K562 (cell line): Measurements from ENCODE around the gene SOBP. TPM values are rescaled to one million over a fixed set of nuclear protein-coding genes. Genes with fewer than 3 reads are reported as not detected.

Experiments used
- ATAC-seq: fragments of 200-7000 bp; cut with Tn5 transposase; 3 replicates; pipeline ENCODE4 v1.9.1; 2020; ENCODE audit warnings: moderate library complexity
- BruUV-seq: library from RNA; stranded (reverse); fragments of 400-500 nt; replicated peaks from 2 replicates; lab custom pipeline; 2021; lab: Mats Ljungman, UMichigan
- CTCF ChIA-PET: fragments of 300-600 bp; formaldehyde crosslinking; extraction: SDS; loops from one replicate; lab custom pipeline; 2021; ENCODE audit warnings: low intra/inter-chr PET ratio; lab: Yijun Ruan, JAX
- POLR2A ChIA-PET: fragments of 300-600, 350-650 bp; sonication (Branson Sonifier 250); formaldehyde crosslinking; extraction: SDS; loops from one replicate; lab custom pipeline; 2021; ENCODE audit warnings: antibody characterized with exemption, inconsistent platforms; lab: Yijun Ruan, JAX
- DNase-seq, 4 experiments: peaks; one replicate each; pipeline versions ENCODE4 v3.0.0 to v3.0.0-alpha.2; 2011 to 2018; ENCODE audit warnings: low spot score in 3 of 4, mixed read lengths in 3 of 4; ENCODE audit errors: extremely low read depth in 1 of 4
- FAIRE-seq: peaks from 2 replicates; lab custom pipeline; 2011; peaks lifted over from hg19 to GRCh38; lab: Jason Lieb, UNC
- H2AFZ ChIP-seq: 2 replicates; pipeline ENCODE4 v1.6.0; 2011; ENCODE audit warnings: low read depth, low read length, control low read depth, inconsistent platforms
- H3K27ac ChIP-seq: fragments of 200-600 bp; 3 replicates; pipeline ENCODE4 v1.8.0; 2011; ENCODE audit warnings: low read depth, mild to moderate bottlenecking, control low read depth, inconsistent platforms, low read length, moderate library complexity, mixed read lengths; ENCODE audit errors: extremely low read depth
- H3K27me3 ChIP-seq, 2 experiments: fragments of 300-600 bp in 1 of 2; 2 replicates in 1 of 2; 3 replicates in 1 of 2; pipeline versions ENCODE4 v1.6.0 to v1.8.0; 2011; ENCODE audit warnings: inconsistent platforms in 2 of 2, low read length in 2 of 2, mild to moderate bottlenecking in 1 of 2, mixed read lengths in 1 of 2, moderate library complexity in 1 of 2; ENCODE audit not compliant: control insufficient read depth in 2 of 2, insufficient read depth in 2 of 2
- H3K36me3 ChIP-seq: fragments of 300-600 bp; 3 replicates; pipeline ENCODE4 v1.8.0; 2011; ENCODE audit warnings: mild to moderate bottlenecking, low read length, inconsistent platforms; ENCODE audit not compliant: control insufficient read depth, insufficient read depth
- H3K4me1 ChIP-seq, 2 experiments: fragments of 200-600 bp in 1 of 2; replicated peaks in 1 of 2; 2 replicates in 1 of 2; 3 replicates in 1 of 2; pipeline versions ENCODE4 v1.5.1 to v1.8.0; 2011; ENCODE audit warnings: inconsistent platforms in 2 of 2, low read length in 2 of 2, mild to moderate bottlenecking in 1 of 2, mixed read lengths in 1 of 2, moderate library complexity in 1 of 2; ENCODE audit not compliant: control insufficient read depth in 2 of 2, insufficient read depth in 2 of 2
- H3K4me2 ChIP-seq: 2 replicates; pipeline ENCODE4 v1.6.1; 2011; ENCODE audit warnings: low read length, control low read depth, inconsistent platforms, mixed read lengths; ENCODE audit not compliant: insufficient read depth
- H3K4me3 ChIP-seq: fragments of 200-600 bp; sonication (generic), shearing (Covaris generic); 2 replicates; pipeline ENCODE4 v1.5.1; 2016; ENCODE audit warnings: control low read depth, inconsistent platforms
- H3K79me2 ChIP-seq: fragments of 200-600 bp; 3 replicates; pipeline ENCODE4 v1.8.0; 2011; ENCODE audit warnings: low read length, inconsistent platforms; ENCODE audit not compliant: control insufficient read depth, insufficient read depth
- H3K9ac ChIP-seq, 2 experiments: 2 replicates each; pipeline versions ENCODE4 v1.6.0 to v1.6.1; 2011; ENCODE audit warnings: low read depth in 2 of 2, low read length in 2 of 2, control low read depth in 1 of 2, inconsistent platforms in 1 of 2, mild to moderate bottlenecking in 1 of 2, mixed read lengths in 1 of 2; ENCODE audit not compliant: insufficient read depth in 1 of 2
- H3K9me1 ChIP-seq: one replicate; pipeline ENCODE4 v1.6.0; 2011; ENCODE audit warnings: inconsistent platforms, mild to moderate bottlenecking, low read length, moderate library complexity; ENCODE audit not compliant: control insufficient read depth, insufficient read depth
- H3K9me3 ChIP-seq: replicated peaks from 2 replicates; pipeline ENCODE4 v1.5.1; 2011; ENCODE audit warnings: low read depth, low read length, inconsistent platforms; ENCODE audit not compliant: control insufficient read depth, insufficient read depth
- H4K20me1 ChIP-seq: replicated peaks from 2 replicates; pipeline ENCODE4 v1.6.1; 2011; ENCODE audit warnings: low read length, inconsistent platforms, mixed read lengths; ENCODE audit not compliant: control insufficient read depth, insufficient read depth
- CBFA2T2 ChIP-seq: fragments of 450-650 bp; conservative IDR thresholded peaks from 2 replicates; pipeline ENCODE4 v1.6.1; 2017; ENCODE audit warnings: mild to moderate bottlenecking
- GABPA ChIP-seq: fragments of 200-800 bp; sonication (Bioruptor generic); conservative IDR thresholded peaks from 2 replicates; pipeline ENCODE4 v1.6.1; 2016; ENCODE audit warnings: low read depth, missing genetic modification characterization, missing compliant biosample characterization
- HIVEP1 ChIP-seq: fragments of 250-450 bp; sonication (Bioruptor Pico); IDR thresholded peaks from 2 replicates; pipeline ENCODE4 v1.4.0; 2020; ENCODE audit warnings: mild to moderate bottlenecking
- IRF2 ChIP-seq: sonication (generic); formaldehyde crosslinking; IDR thresholded peaks from 2 replicates; pipeline ENCODE4 v1.8.1; 2022; ENCODE audit warnings: mild to moderate bottlenecking, missing genetic modification reagents
- MEF2A ChIP-seq: IDR thresholded peaks from 2 replicates; pipeline ENCODE4 v1.6.1; 2011; ENCODE audit warnings: low read depth, mild to moderate bottlenecking, low read length, moderate library complexity; ENCODE audit not compliant: control insufficient read depth
- RAD51 ChIP-seq: fragments of 450-650 bp; IDR thresholded peaks from 2 replicates; pipeline ENCODE4 v1.7.1; 2016; ENCODE audit warnings: low read depth, mild to moderate bottlenecking, borderline replicate concordance
- TAF9B ChIP-seq: fragments of 450-650 bp; IDR thresholded peaks from 2 replicates; pipeline ENCODE4 v1.6.1; 2018; ENCODE audit warnings: mild to moderate bottlenecking; ENCODE audit not compliant: partially characterized antibody
- TFAP4 ChIP-seq: sonication (generic); formaldehyde crosslinking; IDR thresholded peaks from 2 replicates; pipeline ENCODE4 v1.8.0; 2022; ENCODE audit warnings: missing genetic modification reagents, mild to moderate bottlenecking, moderate library complexity, borderline replicate concordance
- TOE1 ChIP-seq, 2 experiments: fragments of 450-650 bp in 1 of 2; sonication (generic) in 1 of 2; formaldehyde crosslinking in 1 of 2; IDR thresholded peaks; 2 replicates each; pipeline versions ENCODE4 v1.7.1 to v1.8.0; 2016 to 2022; ENCODE audit warnings: borderline replicate concordance in 2 of 2, mild to moderate bottlenecking in 2 of 2, antibody characterized with exemption in 1 of 2, inconsistent platforms in 1 of 2, low read depth in 1 of 2, missing genetic modification reagents in 1 of 2, moderate library complexity in 1 of 2
- TSHZ1 ChIP-seq: fragments of 250-450 bp; sonication (Bioruptor Pico); IDR thresholded peaks from 2 replicates; pipeline ENCODE4 v1.4.0; 2020; ENCODE audit warnings: mild to moderate bottlenecking, moderate library complexity
- ZNF146 ChIP-seq: IDR thresholded peaks from one replicate; pipeline ENCODE4 v1.6.1; 2018; ENCODE audit warnings: missing compliant biosample characterization; ENCODE audit not compliant: unreplicated experiment
- ZNF24 ChIP-seq: fragments of 450-650 bp; IDR thresholded peaks from 2 replicates; pipeline ENCODE4 v1.6.1; 2016
- WGBS: fragments of 100-300 bp; shearing (Covaris generic); methylation state at CpG from one replicate; pipeline ENCODE4 v1.1.6; 2016; ENCODE audit warnings: low coverage, mixed read lengths; ENCODE audit not compliant: insufficient coverage; ENCODE audit errors: missing lambda C conversion rate; 5-methylcytosine and 5-hydroxymethylcytosine counted together
- in situ Hi-C: fragments of 300-500 bp; cut with MboI; formaldehyde crosslinking; loops from 4 replicates; pipeline ENCODE4 v1.15.0; 2018; ENCODE audit warnings: inconsistent platforms, mixed read lengths
- intact Hi-C: fragments of 100-400 bp; cut with micrococcal nuclease; formaldehyde crosslinking; loops from 2 replicates; pipeline ENCODE4 v1.14.2; 2022
- polyA plus RNA-seq, 8 experiments: library from polyadenylated mRNA; depleted of rRNA in 4 of 8; stranded (reverse) in 5 of 8; unstranded in 3 of 8; fragments of >200 nt; fragmentation: Nextera tagmentation in 2 of 8; fragmentation: Illumina TruSeq in 1 of 8; extraction: Ambion mirVana in 2 of 8; extraction: Trizol in 1 of 8; gene quantifications; 2 replicates each; pipeline versions ENCODE4 v1.2.1 to v1.2.3, GENCODE V29; 2011 to 2014; ENCODE audit warnings: inconsistent platforms in 1 of 8, missing spikeins in 1 of 8
- total RNA-seq, 7 experiments: library from RNA; depleted of rRNA in 6 of 7; stranded (reverse); fragments of >200 nt in 6 of 7; fragmentation: Illumina TruSeq in 2 of 7; extraction: Trizol in 2 of 7; gene quantifications; 2 replicates each; pipeline versions ENCODE4 v1.2.1 to v1.2.3, GENCODE V29; 2011 to 2021; ENCODE audit warnings: low replicate concordance in 1 of 7
- TF ChIP-seq, protein P1 (sequence below): sonication (generic); IDR thresholded peaks from 2 replicates; pipeline ENCODE4 v1.6.1; 2016
- TF ChIP-seq, protein P2 (sequence below): fragments of 450-650 bp; formaldehyde crosslinking; IDR thresholded peaks from 2 replicates; pipeline ENCODE4 v1.4.0; 2020; ENCODE audit warnings: mild to moderate bottlenecking, mixed read lengths
- TF ChIP-seq, protein P3 (sequence below): sonication (generic); formaldehyde crosslinking; IDR thresholded peaks from 2 replicates; pipeline ENCODE4 v1.5.0; 2020; ENCODE audit warnings: missing genetic modification reagents

Gene SOBP
- total and polyA plus RNA-seq, 9 of the 15 experiments (the other 6 are each of a cell fraction or from before 2014, with no cell fraction given) = 0.16 TPM; not detected in 8

DNA sequence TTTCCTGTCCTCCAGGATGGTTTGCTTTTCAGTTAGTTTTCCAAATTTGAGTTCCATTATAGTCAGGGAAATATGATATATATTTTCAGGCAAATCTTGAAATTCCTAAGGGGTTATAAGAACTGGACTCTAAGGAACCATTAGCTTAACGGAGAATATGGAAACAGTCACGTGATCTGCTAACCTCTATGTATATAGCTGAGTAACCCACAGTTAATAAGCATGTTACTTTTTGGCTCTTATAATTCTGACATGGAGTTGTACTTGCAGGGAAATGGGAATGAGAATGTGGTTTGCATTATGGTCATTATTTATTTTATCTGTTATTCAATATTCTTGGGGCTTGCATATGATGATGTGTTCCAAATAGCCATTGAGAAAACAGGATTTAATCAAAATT lies 23.3 kb downstream of the SOBP start:
- intact Hi-C loops = no loop called here
- in situ Hi-C loops = no loop called here
- no TSS peak for BruUV-seq
- TF ChIP-seq GABPA (tag) (no peak), MEF2A (no peak), CBFA2T2 (peak; percentile 41; the same call in 1 of the 2 replicates), ZNF24 (no peak), HIVEP1 (CRISPR knock-in tag) (no peak), ZNF146 (CRISPR knock-in tag) (no peak), RAD51 (peak; percentile 90), TAF9B (no peak), TSHZ1 (no peak), TFAP4 (CRISPR knock-in tag) (no peak), IRF2 (CRISPR knock-in tag) (no peak), TOE1 (IDR thresholded peaks at IDR 0.05; ENCODE audit: borderline replicate concordance) (peak; percentile 87), TOE1 (CRISPR knock-in tag; IDR thresholded peaks at IDR 0.05; ENCODE audit: borderline replicate concordance, low read depth) (no peak)
- TF ChIP-seq, protein P1, sequence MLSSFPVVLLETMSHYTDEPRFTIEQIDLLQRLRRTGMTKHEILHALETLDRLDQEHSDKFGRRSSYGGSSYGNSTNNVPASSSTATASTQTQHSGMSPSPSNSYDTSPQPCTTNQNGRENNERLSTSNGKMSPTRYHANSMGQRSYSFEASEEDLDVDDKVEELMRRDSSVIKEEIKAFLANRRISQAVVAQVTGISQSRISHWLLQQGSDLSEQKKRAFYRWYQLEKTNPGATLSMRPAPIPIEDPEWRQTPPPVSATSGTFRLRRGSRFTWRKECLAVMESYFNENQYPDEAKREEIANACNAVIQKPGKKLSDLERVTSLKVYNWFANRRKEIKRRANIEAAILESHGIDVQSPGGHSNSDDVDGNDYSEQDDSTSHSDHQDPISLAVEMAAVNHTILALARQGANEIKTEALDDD = no peak
- TF ChIP-seq, protein P2, sequence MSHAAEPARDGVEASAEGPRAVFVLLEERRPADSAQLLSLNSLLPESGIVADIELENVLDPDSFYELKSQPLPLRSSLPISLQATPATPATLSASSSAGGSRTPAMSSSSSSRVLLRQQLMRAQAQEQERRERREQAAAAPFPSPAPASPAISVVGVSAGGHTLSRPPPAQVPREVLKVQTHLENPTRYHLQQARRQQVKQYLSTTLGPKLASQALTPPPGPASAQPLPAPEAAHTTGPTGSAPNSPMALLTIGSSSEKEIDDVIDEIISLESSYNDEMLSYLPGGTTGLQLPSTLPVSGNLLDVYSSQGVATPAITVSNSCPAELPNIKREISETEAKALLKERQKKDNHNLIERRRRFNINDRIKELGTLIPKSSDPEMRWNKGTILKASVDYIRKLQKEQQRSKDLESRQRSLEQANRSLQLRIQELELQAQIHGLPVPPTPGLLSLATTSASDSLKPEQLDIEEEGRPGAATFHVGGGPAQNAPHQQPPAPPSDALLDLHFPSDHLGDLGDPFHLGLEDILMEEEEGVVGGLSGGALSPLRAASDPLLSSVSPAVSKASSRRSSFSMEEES (CRISPR knock-in tag) = peak; percentile 95
- TF ChIP-seq, protein P3, sequence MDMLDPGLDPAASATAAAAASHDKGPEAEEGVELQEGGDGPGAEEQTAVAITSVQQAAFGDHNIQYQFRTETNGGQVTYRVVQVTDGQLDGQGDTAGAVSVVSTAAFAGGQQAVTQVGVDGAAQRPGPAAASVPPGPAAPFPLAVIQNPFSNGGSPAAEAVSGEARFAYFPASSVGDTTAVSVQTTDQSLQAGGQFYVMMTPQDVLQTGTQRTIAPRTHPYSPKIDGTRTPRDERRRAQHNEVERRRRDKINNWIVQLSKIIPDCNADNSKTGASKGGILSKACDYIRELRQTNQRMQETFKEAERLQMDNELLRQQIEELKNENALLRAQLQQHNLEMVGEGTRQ (CRISPR knock-in tag) = peak; percentile 40; the same call in 1 of the 2 replicates

More for the DNA sequence above, 23.3 kb downstream of the SOBP start:
- Histone ChIP-seq H2AFZ (peak overlapping the region; percentile 84), H4K20me1 (no peaks in the 10 kb centered on the region), H3K36me3 (no peaks in the 10 kb centered on the region), H3K27ac (no peak overlapping the region), H3K9me3 (no peaks in the 10 kb centered on the region; the same call in 1 of the 2 replicates), H3K4me3 (no peak overlapping the region), H3K9me1 (no peaks in the 10 kb centered on the region), H3K9ac (no peak overlapping the region), H3K27me3 (no peaks in the 10 kb centered on the region), H3K4me1 (peaks cover 0 to 10% of the 10 kb centered on the region in 2 experiments; a peak in 2 of 5 replicates), H3K79me2 (no peaks in the 10 kb centered on the region), H3K4me2 (no peak overlapping the region)
- FAIRE-seq (no peak), DNase-seq (no peak), ATAC-seq (no peak)
- ChIA-PET POLR2A (no interaction called here), CTCF (no interaction called here)
- WGBS = 3% methylated on average over 2 of the region's 2 CpGs
